ENCODE measurements around the gene SLC22A23.

The SLC22A23 gene

GRCh38 chr6:3377536-3378397 lies 79.1 kb downstream of the SLC22A23 start:
- FAIRE-seq (no peak), DNase-seq (ENCODE audit: insufficient read length) (no peak)
- no peak for TF ChIP-seq POLR2AphosphoS5 (IDR thresholded peaks at IDR 0.05; ENCODE audit: low read depth, low read length)
- TF ChIP-seq TAF1 (IDR thresholded peaks at IDR 0.05; ENCODE audit: borderline replicate concordance, low read depth, low read length), result no peak
- no peak for TF ChIP-seq POLR2A (IDR thresholded peaks at IDR 0.05; ENCODE audit: low read depth, low read length)

GRCh38 chr6:3376893-3377535 lies 79.8 kb downstream of the SLC22A23 start:
- FAIRE-seq, result no peak
- TF ChIP-seq TAF1 (IDR thresholded peaks at IDR 0.05; ENCODE audit: borderline replicate concordance, low read depth, low read length) (no peak), POLR2A (IDR thresholded peaks at IDR 0.05; ENCODE audit: low read depth, low read length) (no peak), POLR2AphosphoS5 (IDR thresholded peaks at IDR 0.05; ENCODE audit: low read depth, low read length) (no peak)
- DNase-seq (ENCODE audit: insufficient read length), result no peak

- no peak for FAIRE-seq
- DNase-seq (ENCODE audit: insufficient read length), result no peak
- no peak for TF ChIP-seq POLR2AphosphoS5 (IDR thresholded peaks at IDR 0.05; ENCODE audit: low read depth, low read length)
- no peak for TF ChIP-seq POLR2A (IDR thresholded peaks at IDR 0.05; ENCODE audit: low read depth, low read length)
- no peak for TF ChIP-seq TAF1 (IDR thresholded peaks at IDR 0.05; ENCODE audit: borderline replicate concordance, low read depth, low read length)
Observed at GRCh38 chr6:3376064-3376463, 80.8 kb downstream of the SLC22A23 start.

- DNase-seq (ENCODE audit: insufficient read length) (no peak), FAIRE-seq (no peak)
- no peak for TF ChIP-seq TAF1 (IDR thresholded peaks at IDR 0.05; ENCODE audit: borderline replicate concordance, low read depth, low read length)
- no peak for TF ChIP-seq POLR2A (IDR thresholded peaks at IDR 0.05; ENCODE audit: low read depth, low read length)
- no peak for TF ChIP-seq POLR2AphosphoS5 (IDR thresholded peaks at IDR 0.05; ENCODE audit: low read depth, low read length)
Observed at GRCh38 chr6:3373597-3374203, 83.2 kb downstream of the SLC22A23 start.

- DNase-seq (ENCODE audit: insufficient read length) (no peak), FAIRE-seq (no peak)
- TF ChIP-seq POLR2A (IDR thresholded peaks at IDR 0.05; ENCODE audit: low read depth, low read length), result no peak
- TF ChIP-seq TAF1 (IDR thresholded peaks at IDR 0.05; ENCODE audit: borderline replicate concordance, low read depth, low read length), result no peak
- TF ChIP-seq POLR2AphosphoS5 (IDR thresholded peaks at IDR 0.05; ENCODE audit: low read depth, low read length), result no peak
Observed at GRCh38 chr6:3372912-3373554, 83.8 kb downstream of the SLC22A23 start.

GRCh38 chr6:3372184-3372846 lies 84.5 kb downstream of the SLC22A23 start:
- no peak for DNase-seq (ENCODE audit: insufficient read length)
- TF ChIP-seq POLR2AphosphoS5 (IDR thresholded peaks at IDR 0.05; ENCODE audit: low read depth, low read length) (no peak), POLR2A (IDR thresholded peaks at IDR 0.05; ENCODE audit: low read depth, low read length) (no peak), TAF1 (IDR thresholded peaks at IDR 0.05; ENCODE audit: borderline replicate concordance, low read depth, low read length) (no peak)

GRCh38 chr6:3371222-3371949 lies 85.5 kb downstream of the SLC22A23 start:
- TF ChIP-seq POLR2AphosphoS5 (IDR thresholded peaks at IDR 0.05; ENCODE audit: low read depth, low read length) (no peak), TAF1 (IDR thresholded peaks at IDR 0.05; ENCODE audit: borderline replicate concordance, low read depth, low read length) (no peak)
- FAIRE-seq, result no peak
- DNase-seq (ENCODE audit: insufficient read length), result no peak

More at GRCh38 chr6:3372184-3372846, 84.5 kb downstream of the SLC22A23 start:
- no peak for FAIRE-seq

- FAIRE-seq (no peak), DNase-seq (ENCODE audit: insufficient read length) (no peak)
- TF ChIP-seq POLR2A (IDR thresholded peaks at IDR 0.05; ENCODE audit: low read depth, low read length), result no peak
- no peak for TF ChIP-seq TAF1 (IDR thresholded peaks at IDR 0.05; ENCODE audit: borderline replicate concordance, low read depth, low read length)
- no peak for TF ChIP-seq POLR2AphosphoS5 (IDR thresholded peaks at IDR 0.05; ENCODE audit: low read depth, low read length)
Observed at GRCh38 chr6:3370361-3371221, 86.3 kb downstream of the SLC22A23 start.

GRCh38 chr6:3369985-3370360 lies 86.9 kb downstream of the SLC22A23 start:
- FAIRE-seq (no peak), DNase-seq (ENCODE audit: insufficient read length) (no peak)
- TF ChIP-seq TAF1 (IDR thresholded peaks at IDR 0.05; ENCODE audit: borderline replicate concordance, low read depth, low read length), result no peak
- TF ChIP-seq POLR2A (IDR thresholded peaks at IDR 0.05; ENCODE audit: low read depth, low read length), result no peak
- TF ChIP-seq POLR2AphosphoS5 (IDR thresholded peaks at IDR 0.05; ENCODE audit: low read depth, low read length), result no peak

Data from GM12892 (cell line).